RPMI7951 (cell line): ENCODE data around the gene EML5. TPM values are rescaled to one million over a fixed set of nuclear protein-coding genes. Genes with fewer than 3 reads are reported as not detected.
"Not testable (repeated sequence)": the region's sequence is repeated elsewhere in the genome, so short reads cannot be mapped to it uniquely, and the experiment has no call there.

Source experiments
- DNase-seq: peaks from one replicate; pipeline ENCODE4 v3.0.0-alpha.2; 2012; ENCODE audit warnings: low read depth
- total RNA-seq: library from RNA; depleted of rRNA; stranded (reverse); fragments of >200 nt; shearing (Covaris generic); gene quantifications from 2 replicates; pipeline ENCODE4 v1.2.3, GENCODE V29; 2014

Gene EML5
- total RNA-seq, 1 experiment from 2014 or later: 3.1 TPM

DNA sequence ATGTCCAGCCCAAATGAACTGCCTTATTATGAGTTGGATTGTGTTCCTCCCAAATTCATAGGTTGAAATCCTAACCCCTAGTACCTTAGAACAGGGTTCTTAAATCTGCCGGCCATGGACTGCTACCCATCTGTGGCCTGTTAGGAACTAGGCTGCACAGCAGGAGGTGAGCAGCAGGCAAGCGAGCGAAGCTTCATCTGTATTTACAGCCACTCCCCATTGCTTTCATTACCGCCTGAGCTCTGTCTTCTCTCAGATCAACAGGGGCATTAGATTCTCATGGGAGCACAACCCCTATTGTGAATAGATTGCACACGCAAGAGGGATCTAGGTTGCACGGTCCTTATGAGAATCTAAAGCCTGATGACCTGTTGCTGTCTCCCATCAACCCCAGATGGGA, 9.8 kb upstream of the EML5 start:
- no peak for DNase-seq

DNA sequence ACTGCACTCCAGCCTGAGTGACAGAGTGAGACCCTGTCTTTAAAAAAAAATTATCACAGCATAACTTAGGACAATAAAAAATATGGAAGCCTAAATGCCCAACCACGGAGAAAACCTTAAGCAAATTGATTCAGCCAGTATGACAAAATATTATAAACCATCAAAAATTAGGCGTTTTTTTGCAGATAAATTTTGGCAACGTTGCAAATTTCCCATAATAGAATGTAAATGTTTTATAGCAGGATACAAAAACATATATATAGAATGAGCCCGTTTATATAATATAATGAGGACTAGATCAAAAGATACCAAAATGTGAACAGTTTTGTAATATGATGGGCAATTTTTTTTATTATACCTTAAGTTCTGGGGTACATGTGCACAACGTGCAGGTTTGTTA, 6.8 kb upstream of the EML5 start:
- DNase-seq: no peak

DNA sequence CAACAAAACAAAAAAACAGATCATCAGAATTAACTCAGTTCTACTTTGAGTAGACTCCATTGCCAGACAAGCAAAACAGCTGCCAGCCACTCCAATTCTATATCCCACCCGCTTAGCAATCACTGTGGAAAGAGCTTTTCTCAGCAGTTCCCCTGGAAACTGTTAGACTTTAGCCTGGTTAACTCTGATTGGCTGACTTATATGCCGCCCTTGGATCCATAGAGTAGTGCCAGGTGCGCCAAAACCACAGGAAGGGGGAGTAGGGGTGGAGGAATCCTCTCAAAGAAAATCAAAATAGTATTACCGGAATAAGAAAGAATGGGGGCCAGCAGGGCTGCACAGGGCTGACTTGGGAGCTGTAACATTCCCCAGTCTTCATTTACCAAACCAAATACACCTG, 5.4 kb upstream of the EML5 start:
- DNase-seq: no peak

DNA sequence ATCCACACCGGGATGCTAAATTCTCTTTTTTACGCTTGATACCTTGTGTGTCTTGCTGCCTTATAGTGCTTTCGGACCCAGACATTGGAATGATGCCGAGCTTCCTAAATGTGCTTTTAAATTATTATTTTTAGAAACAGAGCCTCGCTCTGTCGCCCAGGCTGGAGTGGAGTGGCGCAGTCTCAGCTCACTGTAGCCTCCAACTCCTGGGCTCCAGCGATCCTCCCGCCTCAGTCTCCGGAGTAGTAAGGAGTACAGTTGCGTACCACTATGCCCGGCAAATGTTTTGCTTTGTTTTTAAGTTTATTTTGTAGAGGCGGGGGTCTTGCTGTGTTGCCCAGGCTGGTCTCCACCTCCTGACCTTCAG, 489 bp upstream of the EML5 start:
- no peak for DNase-seq

DNA sequence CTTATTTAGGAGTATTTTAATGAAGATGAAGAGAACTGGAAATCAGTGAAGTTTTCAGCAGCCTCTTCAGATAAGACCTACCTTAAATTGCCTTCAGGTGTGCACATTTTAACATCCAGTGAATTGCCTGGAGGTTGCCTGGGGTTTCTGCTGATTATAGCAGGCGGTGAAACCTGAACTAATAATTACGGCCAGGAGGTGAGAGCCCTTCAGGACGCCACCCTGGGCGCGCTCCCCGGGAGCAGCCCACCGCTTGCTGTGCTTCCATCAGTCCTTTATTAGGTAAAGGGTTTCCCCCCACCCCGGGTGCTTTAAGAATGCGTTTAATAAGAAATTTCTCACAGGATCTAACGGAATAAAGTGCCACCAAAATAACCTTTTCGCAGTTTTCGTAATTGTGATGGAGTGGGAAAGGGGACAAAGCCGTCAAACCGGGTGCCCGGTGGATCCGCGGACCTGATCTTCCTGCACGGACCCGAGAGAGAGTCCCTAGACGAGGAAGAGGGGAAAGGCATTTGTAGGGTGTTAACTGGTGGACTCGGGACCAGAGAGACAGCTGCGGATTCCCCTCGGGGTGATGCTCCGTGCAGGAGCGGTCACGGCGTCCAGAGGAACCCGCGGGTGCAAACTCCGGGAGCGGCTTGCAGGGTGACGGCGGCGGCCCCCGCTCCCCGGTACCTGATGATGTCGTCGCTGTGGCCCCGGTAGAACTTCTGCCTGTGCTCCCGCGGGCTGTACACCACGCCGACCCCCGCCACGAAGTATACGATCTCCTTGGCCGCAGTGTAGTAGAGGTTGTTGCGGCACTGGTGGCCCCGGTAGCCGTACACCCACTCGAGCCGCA, 902 bp downstream of the EML5 start:
- peak; percentile 14 for DNase-seq

DNA sequence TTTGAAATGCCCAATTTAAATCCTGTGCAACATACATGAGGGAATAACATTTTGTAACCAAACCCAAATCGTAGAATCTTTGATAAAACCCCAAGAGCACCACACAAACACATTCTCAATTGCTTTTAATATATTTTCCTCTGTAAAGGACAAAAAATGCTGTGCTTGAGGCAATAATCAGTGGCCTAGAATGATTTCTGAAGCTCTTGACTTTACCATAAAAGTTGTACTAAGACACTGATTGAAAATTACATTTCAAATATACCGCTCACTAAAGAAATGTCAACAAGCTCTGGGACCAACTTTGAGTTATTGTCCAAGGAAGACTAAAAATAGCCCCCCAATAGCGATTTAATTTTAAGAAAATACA, 1.5 kb downstream of the EML5 start:
- no peak for DNase-seq

DNA sequence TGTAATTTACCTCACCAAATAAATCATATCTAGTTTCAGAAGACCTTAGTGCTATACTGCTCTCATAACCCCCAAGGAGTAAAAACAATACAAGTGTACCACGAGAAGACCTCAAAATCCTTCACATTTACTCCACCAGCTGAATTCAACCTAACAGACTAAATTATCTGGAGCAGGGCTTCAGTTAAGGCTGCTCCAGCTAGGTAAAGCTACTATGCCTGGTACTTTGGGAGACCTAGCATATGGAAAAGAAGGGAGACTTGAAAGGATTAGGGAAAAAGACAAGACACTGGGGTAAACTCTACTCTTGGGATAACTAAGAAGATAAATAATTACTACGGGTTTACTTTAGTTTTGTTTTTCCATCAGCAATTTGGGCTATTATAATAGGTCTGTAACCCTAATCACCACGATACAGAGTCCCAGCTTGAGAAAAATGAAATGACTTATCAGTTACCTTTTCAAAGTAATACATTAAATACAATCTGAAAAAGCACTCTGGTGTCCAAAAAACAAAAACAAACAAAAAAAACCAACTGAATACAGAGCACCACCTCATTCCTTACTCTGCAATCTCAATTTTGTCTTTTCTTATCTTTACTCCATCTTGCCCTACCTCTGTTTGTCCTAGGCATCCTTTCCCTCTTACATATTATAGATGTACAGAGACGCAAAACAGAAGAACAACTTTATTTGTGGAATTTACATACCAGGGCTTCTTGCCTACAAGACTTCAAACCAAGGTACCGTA, 2.1 kb downstream of the EML5 start:
- DNase-seq: no peak

DNA sequence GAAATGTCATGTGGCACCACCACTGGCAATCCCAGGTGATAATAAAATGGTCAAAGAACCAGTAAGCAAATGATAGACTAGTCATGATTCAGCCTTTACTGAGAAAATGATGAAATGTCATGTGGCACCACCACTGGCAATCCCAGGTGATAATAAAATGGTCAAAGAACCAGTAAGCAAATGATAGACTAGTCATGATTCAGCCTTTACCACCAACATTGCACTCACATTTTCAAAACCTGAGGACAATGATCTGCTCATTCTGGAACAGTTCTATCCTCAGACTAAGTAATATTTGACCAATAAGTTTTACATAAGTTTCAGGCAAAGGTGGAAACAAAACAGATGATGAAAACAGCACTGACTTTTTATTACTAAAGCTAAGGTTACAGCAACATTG, 3.2 kb downstream of the EML5 start:
- not testable (repeated sequence) for DNase-seq

DNA sequence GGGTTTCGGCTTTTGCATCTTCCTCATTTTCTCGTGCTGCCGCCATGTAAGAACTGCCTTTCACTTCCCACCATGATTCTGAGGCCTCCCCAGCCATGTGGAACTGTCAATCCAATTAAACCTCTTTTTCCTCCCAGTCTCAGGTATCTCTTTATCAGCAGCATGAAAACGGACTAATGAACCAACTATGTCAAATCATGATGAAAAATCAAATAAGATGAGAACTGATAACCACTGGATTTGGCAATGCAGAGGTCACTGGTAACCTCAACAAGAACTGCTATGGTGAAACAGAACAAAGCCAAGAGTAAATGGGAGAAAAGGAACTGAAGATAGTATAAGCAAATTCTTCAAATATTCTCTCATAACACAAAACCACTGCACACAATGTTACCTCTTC, 6.0 kb downstream of the EML5 start:
- no peak for DNase-seq

DNA sequence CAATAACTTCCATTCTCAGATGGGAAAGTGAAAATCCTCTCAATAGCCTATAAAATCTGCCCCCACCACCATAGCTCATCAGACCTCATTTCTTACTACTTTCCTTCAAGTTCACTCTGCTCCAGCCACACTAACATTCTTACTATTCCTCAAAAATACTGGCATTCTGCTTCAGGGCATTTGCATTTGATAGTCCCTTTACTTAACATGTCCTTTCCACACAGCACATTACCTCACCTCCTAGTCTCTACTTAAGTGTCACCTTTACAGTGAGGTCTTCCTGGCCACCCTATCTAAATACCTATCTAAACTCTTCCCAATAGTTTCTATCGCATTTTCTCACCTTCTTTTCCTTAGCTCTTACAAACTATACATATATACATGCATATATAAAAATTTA, 6.8 kb downstream of the EML5 start:
- no peak for DNase-seq

DNA sequence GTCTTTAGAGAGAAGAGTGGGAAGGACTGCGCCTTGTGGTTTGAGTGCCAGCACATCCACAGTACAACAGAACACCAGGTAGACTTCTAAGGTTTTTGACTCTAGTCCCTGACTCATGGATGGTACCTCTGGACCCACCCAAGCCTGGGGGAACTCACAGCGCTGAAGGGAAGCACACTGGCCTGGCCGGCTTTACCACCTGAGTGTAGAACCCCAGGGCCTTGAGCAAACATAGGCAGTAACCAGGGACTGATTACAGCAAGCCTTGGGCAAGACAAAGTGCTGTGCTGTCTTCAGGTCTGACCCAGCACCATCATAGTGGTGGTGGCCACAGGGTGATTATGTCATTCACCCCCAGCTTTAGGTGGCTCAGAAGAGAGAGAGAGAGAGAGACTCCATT, 17.2 kb downstream of the EML5 start:
- DNase-seq: no peak

DNA sequence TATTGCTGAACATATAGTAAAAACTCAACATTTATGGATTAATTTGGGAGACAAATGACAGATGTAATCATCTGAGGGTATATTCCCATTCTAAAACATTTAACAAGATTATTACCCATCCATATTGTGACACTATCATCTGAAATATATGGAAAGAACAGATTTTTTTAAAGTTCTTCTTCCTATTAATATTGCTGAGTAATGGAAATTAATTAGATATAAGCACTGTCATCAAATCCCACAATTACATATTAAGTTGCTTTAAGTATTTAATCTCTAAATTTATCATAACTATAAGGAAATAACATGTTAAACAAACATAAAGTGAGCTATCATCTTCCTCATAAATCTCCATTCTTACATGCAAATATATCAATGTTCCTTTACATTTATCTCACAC, 22.0 kb downstream of the EML5 start:
- no peak for DNase-seq

DNA sequence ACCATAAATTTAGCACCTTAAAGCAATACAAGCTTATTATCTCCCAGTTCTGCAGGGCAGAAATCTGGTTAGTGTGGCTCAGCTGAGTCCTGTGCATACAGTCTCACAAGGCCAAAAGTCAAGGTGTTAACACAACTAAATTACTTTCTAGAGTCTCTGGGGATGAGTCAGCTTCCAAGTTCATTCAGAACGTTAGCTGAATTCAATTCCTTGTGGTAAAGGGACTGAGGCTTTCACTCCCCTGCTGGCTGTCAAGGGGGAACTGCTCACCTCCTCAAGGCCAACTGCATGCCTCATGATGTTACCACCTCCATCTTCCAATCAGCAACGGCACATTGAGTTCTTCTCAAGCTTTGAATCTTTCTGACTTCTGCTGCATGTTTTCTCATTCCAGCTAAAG, 27.6 kb downstream of the EML5 start:
- DNase-seq: peak; percentile 69

DNA sequence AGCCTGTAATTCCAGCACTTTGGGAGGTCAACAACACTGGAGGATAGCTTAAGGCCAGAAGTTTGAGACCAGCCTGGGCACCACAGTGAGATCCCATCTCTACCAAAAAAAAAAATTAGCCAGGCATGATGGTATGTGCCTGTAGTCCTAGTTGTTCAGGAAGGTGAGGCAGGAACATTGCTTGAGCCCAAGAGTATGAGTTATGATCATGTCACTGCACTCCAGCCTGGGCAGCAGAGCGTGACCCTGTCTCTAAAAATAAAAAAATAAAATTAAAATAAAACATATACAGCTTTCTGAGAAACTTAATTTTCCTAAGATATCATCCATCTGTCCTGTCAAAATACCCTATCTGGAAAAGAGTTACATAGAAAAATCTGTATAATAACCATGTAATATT, 38.9 kb downstream of the EML5 start:
- DNase-seq: no peak

DNA sequence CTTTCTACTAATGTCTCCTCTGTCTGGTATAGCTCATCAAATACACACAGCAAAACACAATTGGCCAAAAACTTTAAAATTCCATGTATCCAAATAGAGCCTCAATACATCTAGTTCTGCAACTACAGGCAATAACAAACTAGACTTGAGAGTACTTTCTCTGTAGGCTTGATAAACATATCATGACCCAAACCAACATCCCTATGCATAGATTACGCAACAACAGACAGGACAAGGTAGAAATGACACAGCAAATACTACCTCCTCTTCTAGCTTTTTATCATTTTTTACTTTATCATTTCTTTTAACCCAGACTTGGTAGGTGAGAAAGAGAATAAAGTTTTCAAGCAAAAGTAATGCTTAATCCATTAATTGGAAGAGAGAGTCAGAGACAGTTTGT, 41.8 kb downstream of the EML5 start:
- DNase-seq: no peak

DNA sequence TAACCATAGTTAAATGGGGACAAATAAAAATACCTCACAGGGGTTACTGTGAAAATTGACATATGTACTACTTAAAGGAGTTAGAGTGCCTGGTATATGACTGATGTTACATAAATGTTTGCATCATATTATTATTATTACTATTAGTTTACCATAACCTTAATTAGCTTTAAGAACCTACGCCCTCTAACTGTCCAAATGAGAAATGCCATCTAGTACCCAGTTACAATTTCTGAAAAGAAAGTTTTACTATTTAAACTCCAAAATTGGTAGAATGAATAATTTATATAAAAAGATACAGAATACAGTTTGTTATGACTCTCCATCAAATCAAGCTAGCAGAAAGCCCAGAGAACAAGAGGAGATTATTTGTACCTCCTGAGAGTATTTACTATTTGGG, 42.3 kb downstream of the EML5 start:
- DNase-seq: no peak

DNA sequence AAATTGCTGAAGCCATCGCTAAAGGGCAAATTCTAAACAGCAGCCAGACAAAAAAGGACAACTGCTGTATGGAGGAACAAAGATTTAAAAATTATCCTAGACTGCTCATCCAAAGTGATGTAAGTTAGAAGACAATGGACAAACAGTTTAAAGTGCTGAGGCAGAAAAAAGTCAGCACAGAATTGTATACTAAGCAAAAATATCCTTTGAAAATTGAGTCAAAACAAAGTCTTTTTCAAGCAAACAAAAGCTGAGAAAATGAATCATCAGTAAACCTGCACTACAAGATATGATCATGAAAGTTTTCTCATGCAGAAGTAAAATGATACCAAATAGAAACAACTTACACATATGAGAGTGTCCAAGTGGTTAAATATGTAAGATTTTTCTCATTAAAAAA, 43.6 kb downstream of the EML5 start:
- DNase-seq: peak; percentile 12

DNA sequence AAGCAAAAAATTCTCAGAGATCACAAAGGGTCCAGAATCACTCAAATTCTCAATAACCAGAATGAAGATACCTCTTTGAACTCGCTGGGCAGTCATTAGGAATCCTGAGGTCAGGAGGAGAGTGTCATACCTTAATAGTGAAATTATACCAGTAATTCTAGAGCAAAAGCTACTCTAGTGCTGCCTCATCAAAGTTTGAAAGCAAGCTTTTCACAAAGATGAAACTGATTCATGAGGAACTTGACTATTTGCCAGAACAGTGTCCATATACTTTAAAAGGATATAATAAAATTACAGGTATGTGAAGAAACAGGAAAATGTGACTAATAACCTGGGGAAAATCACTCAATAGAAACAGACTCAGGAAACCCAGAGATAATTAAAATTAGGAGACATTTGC, 44.5 kb downstream of the EML5 start:
- no peak for DNase-seq

DNA sequence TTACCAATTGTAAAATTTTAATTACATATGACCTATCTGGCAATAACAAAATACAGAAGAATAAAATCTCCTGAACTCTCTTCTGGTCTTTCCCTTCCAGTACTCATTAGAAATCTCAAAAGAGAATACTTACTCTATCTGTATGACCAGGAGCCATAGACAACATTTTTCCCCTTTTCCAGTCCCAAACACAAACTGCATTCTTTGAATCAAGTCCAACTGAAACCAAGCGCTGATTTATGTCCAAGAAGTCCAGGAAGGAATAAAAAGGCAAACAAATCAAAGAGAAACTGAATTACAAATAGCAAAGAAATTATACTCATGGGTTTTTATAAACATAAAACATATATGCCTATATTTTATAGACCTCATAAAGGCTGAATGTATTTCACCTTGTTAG, 46.7 kb downstream of the EML5 start:
- DNase-seq: no peak

DNA sequence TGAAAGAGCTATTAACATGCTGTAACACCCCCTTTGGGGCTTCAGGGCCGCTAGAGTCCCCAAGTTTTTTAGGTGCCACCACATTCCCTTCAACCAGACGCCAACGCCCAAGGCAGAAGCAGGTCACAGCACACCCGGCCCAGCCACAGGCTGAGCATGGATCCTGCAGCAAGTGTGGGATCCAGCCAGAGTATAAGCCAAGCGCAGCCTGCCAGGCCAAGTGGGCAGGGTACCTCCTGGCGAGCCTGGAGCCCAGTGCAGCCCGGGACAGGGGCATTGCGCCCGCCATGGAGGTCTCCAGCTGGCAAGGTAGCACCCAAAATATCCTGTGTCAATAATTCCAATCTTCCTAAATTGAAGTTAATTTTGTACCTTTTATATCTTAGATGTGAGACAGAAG, 55.5 kb downstream of the EML5 start:
- DNase-seq: no peak

DNA sequence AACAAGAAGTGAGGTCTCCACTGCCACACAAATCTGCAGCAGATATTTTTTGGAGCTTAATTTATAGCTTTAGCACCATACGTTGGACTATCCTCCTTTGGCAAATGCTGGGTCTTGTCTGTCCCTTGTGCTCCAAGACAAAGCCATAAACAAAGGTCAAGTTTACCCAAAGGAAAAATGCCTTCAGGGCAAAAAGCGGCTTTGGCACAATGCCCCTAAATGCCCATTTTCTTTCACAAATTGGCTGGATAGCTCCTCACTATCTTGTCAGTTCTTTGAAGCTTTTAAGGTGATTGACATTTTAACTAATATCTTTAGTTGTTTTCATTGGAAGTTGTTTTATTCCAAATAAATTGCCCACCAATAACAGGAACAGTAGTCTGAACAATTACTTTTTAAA, 59.6 kb downstream of the EML5 start:
- no peak for DNase-seq

DNA sequence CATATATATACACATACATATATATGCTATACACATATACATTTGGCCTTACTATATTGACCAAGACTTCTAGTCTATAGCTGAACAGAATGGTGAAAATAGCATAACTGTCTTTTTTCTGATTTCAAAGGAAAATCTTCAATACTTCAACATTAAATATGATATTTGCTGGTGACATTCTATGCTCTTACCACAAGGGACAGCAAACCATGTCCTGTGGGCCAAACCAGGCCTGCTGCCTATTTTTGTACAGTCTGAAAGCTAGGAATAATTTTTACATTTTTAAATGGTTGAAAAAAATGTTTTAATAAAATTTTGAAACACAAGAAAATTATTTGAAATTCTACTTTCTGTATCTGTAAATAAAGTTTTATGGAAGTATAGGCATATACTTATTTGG, 63.6 kb downstream of the EML5 start:
- no peak for DNase-seq

DNA sequence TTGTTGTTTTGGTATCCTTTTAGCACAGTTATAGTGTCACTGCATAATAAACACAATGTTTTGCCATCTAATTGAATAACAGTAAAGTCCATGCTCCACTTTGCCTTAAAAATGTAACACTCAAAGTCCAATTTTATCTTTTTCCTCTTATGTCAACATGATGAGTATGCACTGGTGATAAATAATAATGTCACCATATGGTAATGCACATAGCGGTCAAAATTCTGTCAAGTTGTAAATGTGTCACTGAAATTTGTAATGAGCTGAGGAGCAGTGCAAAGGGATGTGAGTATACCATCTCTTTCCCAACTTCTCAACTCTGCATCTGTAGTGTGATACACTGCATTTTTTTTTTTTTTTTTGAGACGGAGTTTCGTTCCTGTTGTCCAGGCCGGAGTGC, 65.7 kb downstream of the EML5 start:
- DNase-seq: no peak

DNA sequence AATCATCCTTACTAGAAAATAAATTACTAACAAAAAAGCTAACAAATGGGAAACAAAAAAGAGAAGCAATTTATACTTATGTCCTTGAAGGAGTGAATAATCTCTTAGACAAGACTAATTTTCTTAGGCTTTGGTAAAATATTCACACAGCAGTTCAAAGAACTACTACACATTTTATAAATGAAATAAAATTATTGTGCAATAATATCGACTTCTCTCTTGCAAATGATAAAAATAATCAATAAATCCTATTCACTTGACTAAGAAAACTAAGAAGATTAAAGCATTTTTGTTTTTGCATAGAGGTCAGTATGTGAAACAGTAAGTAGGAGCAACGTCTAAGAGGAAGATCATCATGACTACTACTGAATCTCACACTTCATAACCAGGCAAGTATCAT, 82.0 kb downstream of the EML5 start:
- no peak for DNase-seq
